Right lung (tissue), 5 donors: Measurements from ENCODE around the gene MRPL51. TPM values are rescaled to one million over a fixed set of nuclear protein-coding genes. Genes with fewer than 3 reads are reported as not detected.
"Not testable (repeated sequence)": the region's sequence is repeated elsewhere in the genome, so short reads cannot be mapped to it uniquely, and the experiment has no call there.

Source experiments
- DNase-seq, 2 donors: peaks; one replicate each; pipeline ENCODE4 v3.0.0-alpha.2; 2013
- polyA plus RNA-seq, 5 donors: library from polyadenylated mRNA; unstranded; fragments of 120-200 nt; gene quantifications; one replicate each; pipeline versions ENCODE4 v1.2.1 to v1.2.3, GENCODE V29; 2013; ENCODE audit warnings: inconsistent platforms in 1 of 5, low replicate concordance in 1 of 5; ENCODE audit not compliant: insufficient read length in 5 of 5, insufficient read depth in 1 of 5

MRPL51 gene
- polyA plus RNA-seq, 5 donors: 145 to 169 (median 167) TPM

- peak in 1 of 2 donors; percentile 84 for DNase-seq
Observed at GRCh38 chr12:6533653-6533922, 40.5 kb upstream of the MRPL51 start.

GRCh38 chr12:6532927-6533652, 40.0 kb upstream of the MRPL51 start:
- peak in 1 of 2 donors; percentile 72 for DNase-seq

GRCh38 chr12:6532051-6532926, 39.2 kb upstream of the MRPL51 start:
- peak in 1 of 2 donors; percentile 42 for DNase-seq

GRCh38 chr12:6530576-6531260, 37.7 kb upstream of the MRPL51 start:
- DNase-seq: no peak

- DNase-seq: no peak
Observed at GRCh38 chr12:6529291-6529737, 36.3 kb upstream of the MRPL51 start.

- no peak for DNase-seq
Observed at GRCh38 chr12:6528539-6529235, 35.6 kb upstream of the MRPL51 start.

GRCh38 chr12:6527711-6528110, 34.6 kb upstream of the MRPL51 start:
- DNase-seq: no peak

GRCh38 chr12:6526766-6527525, 33.9 kb upstream of the MRPL51 start:
- DNase-seq: no peak

GRCh38 chr12:6526201-6526600, 33.1 kb upstream of the MRPL51 start:
- DNase-seq: no peak

GRCh38 chr12:6524648-6525047, 31.6 kb upstream of the MRPL51 start:
- no peak for DNase-seq

- no peak for DNase-seq
Observed at GRCh38 chr12:6523708-6524107, 30.6 kb upstream of the MRPL51 start.

- DNase-seq: no peak
Observed at GRCh38 chr12:6522193-6522592, 29.1 kb upstream of the MRPL51 start.

GRCh38 chr12:6520186-6520585, 27.1 kb upstream of the MRPL51 start:
- no peak for DNase-seq

- no peak for DNase-seq
Observed at GRCh38 chr12:6508087-6508486, 15.0 kb upstream of the MRPL51 start.

GRCh38 chr12:6507102-6507998, 14.3 kb upstream of the MRPL51 start:
- DNase-seq: no peak

- no peak for DNase-seq
Observed at GRCh38 chr12:6500466-6500865, 7.4 kb upstream of the MRPL51 start.

- not testable (repeated sequence) for DNase-seq
Observed at GRCh38 chr12:6497291-6497690, 4.2 kb upstream of the MRPL51 start.

- no peak for DNase-seq
Observed at GRCh38 chr12:6494968-6495367, 1.9 kb upstream of the MRPL51 start.

- no peak for DNase-seq
Observed at GRCh38 chr12:6494258-6494743, 1.2 kb upstream of the MRPL51 start.
